NCI-H345 (cell line): Measurements from ENCODE around the gene PDE9A.

Source experiments
- DNase-seq: peaks from one replicate; lab custom pipeline; 2025; lab: John Stamatoyannopoulos, UW

PDE9A gene

DNA sequence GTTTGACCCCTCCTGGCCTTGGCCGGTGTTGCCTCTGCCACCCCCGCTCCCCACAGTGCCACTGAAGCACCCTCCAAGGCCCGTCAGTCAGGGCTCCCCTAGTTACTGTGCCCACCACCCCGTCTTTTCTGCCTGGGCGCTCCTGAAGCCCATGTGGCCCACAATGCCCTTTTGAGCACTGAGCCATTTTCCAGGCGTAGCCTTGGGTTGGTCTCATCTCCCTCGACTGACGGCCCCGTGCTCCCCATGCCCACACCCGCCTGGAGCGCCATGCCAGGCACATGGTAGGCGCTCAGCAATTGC is 118.0 kb downstream of the PDE9A start:
- DNase-seq = no peak

DNA sequence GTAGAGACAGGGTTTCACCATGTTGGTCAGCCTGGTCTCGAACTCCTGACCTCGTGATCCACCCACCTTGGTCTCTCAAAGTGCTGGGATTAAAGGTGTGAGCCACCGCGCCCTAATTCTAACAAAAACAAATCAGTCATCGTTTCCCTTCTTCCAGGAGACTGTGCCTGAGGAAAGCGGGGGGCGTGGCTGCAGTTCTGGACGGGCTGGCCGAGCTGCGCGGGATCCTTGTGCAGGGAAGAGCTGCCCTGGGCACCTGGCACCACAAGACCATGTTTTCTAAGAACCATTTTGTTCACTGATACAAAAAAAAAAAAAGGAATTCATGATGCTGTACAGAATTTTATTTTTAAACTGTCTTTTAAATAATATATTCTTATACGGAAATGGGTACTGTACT is 121.7 kb downstream of the PDE9A start:
- DNase-seq = no peak

DNA sequence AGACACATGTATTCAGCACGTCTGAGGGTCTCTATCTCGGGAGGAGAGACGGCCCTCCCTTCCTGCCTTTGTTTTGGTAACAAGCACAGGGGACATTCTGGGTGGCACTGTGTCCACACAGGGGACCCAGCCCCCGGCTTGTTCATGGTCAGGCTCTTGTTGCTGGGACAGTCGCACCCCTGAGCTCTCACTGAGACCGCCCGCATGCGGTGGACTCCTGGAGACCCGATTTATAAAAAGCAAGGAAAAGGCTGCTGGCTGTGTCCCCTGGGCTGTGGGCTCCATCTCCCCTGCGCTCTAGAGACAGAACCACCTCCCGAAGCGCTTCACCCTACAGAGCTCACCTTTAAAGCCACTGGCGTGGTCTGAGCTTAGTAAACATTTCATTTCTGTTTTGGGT is 122.5 kb downstream of the PDE9A start:
- no peak for DNase-seq

DNA sequence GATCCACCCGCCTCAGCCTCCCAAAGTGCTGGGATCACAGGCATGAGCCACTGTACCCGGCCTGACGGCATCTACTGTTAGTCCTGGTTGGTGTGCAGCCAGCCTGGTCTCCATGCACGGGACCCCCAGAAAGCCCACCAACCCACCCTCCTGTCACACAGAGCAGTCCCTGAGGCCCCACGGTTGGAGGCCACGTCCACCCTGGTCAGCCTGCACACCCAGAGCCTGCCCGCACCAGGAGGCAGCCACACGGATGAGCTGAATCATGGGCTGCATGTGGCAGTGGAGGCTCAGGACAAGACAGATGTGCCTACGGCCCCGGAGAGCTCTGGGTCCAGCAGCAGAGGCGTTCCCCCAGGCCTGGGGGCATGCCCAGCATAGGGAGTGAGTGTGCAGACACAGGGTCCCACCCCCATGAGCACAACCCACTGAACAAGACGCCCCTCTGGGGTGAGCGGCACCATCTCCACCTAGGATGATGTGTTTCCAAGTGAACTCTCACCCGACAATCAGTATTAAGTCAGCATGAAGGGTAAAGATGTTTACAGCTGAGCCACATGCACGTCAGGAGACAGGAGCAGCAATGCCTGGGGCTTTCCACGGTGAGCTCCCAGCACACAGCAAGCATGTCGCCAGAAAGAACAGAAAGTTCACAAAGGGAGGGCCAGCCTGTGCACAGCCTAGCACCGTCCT is 123.8 kb downstream of the PDE9A start:
- DNase-seq = no peak

DNA sequence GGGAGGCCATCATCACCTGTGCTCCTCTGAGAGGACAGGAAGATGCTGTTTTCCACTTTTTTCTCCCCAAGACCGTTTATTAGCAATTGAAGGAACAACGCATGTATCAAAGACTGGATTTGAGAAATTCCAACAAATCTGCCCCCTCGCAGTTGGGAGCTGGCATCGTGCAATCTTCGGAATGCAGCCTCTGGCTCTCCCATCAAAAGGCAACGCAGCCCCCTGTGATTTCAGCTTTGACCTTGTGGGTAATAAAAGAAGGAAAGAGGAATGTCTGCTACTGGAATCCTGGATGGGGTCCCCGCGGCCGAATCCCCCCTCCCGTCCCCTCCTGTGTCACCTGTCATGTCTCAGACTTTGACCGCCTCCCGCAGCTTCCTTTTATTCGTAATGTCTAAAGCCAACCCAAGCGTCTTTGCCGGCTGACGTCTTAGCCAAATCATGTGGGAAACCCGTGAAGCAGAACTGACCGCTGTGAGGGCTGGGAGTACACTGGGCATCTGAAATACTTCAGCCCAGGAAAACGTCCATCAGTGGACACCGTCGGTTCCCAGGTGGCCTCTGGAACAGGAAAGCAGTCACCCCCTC is 124.4 kb downstream of the PDE9A start:
- no peak for DNase-seq

DNA sequence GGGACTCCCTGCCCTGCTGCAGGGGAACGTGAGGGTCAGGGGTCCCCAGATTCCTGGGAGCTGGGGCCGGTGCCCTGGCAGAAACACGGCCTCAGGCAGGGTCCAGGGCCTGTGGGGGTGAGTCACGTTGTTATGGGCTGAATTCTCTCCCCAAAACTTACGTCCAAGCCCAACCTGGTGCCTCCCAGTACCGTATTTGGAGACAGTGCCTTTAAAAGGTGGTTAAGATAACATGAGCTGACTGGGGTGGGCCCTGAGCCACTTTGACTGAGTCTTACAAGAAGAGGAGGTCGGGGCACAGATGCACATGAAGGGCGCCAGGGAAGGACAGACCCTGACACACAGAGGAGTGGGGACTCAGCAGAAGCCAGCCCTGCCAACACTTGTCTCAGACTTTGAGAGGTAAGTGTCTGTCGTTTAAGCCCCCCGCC is 126.0 kb downstream of the PDE9A start:
- no peak for DNase-seq

DNA sequence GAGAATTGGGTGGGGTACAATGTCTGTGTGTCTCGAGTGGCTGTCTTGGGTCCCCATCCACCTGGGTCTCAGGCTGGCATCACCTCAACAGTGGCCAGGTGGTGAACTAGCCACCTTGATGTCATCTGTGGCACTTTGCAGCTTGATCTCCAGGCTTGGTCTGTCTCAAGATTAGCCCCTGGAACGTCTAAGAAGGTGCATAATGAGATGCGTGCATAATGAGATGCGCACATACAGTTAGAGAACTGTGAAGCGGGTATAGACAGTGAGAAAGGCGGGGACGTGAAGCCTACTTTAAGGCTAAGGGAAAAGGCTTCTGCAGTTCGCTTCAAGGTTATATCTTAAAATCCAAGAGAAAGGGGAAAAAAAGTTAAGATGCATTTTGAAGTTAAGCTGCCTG is 127.2 kb downstream of the PDE9A start:
- DNase-seq = no peak

DNA sequence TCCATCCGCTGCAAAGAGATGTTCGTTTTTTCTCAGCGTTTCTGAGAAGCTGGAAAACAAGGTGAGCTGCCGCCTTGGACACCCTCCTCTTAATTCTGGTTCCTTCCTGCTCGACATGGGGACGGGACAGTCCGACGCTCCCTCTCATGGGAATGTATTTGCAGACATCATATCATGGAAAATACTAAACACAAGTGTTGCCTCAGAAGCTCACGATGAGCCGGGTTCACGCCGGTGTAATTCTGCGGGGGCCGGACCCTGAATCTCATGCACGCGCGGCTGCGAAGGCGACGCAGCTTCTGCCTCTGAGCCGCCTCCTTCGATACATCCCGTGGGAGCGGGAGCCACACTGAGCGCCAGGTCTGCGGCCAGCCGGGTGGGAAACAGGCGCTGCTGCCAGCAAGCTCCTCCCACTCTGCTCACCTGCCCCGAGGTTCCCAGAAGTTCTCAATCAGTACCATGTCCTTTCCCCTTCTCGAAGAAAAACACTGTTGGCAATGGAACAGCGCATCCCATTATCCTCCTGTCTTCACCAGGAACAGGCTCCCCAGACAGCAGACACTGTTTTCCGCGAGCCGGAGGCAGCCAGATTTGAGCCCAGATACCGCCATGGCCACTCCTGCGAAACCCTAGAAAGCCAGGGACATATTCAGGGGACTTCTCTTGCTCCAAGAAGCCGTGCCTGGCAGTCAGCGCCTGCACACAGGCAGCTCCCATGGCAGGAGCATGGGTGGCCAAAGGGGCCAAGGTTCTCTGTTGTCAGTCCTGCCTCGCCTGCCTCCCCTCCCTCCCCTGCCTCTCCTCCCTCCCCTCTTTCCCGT is 127.9 kb downstream of the PDE9A start:
- DNase-seq = peak; percentile 58

DNA sequence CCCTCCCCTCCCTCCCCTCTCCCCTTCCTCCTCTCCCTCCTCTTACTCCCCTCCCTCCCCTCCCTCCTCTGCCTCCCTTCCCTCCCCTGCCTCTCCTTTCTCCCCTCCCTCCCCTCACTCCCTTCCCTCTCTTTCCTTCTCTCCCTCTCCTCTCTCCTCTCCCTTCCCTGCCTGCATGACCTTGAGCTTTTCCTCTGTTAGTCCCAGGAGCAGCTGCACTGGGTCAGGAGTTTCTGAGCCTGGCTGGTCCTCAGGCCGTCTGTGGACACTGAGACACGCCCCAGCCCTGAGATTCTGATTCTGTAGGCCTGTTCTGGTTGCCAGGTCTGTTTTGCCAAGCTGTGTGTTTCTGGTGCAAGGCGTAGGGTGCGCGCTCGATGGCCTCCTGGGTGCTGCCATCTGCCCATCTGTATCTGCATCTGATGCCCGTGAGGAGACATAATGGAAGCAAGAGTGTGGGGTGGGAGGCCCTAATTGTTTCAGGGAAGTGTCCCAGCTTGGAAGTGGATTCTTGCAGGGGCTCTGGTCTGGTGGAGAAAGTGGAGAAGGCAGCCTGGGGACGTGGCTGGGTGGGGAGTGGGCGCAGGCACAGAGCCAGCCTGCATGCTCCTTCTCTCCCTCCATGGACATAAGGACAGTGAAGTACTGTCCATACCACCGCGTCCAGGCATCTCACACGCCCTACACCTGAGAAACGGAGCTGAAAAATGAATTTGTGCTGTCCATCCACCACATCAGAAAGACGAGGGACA is 128.7 kb downstream of the PDE9A start:
- no peak for DNase-seq

DNA sequence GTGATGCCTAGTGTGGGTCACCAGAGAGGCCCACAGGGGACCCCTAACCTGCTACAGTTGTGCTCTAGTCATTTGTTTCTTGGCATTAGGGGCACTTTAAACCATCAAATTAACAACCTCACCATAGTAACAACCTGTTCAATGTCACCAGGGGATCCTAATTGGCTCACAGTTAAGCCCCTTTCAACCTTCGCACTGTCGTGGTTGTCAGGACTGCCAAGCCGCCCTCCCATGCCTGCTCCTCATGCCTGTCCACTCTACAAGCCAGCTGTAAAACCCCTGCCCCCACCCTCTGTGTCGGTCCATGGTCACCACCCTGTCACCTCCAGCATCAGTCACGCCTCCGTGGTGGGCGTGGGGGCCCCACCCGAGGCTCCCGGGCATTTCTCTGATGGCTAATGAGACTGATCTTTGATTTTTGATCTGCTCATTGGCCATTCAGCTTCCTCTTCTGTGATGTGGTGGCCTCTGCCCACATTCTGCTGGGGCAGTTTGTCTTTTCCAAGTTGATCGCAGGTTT is 129.4 kb downstream of the PDE9A start:
- DNase-seq = no peak

DNA sequence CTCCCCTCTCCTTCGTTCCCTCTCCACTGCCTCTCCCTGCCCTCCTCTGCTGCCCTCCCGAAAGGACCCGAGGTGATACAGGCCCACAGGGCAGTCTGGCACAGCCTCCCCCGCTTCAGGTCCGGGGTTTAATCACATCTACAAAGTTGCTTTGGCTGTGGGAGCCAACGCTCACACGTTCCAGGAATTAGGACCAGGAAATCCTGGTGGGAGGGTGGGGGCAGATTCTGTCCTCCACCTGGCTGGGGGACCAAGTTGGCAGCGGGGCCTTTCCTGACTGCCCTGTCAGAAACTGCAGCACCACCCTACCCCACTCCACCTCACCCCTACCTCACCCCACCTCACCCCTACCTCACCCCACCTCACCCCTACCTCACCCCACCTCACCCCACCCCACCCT is 130.9 kb downstream of the PDE9A start:
- DNase-seq = no peak

DNA sequence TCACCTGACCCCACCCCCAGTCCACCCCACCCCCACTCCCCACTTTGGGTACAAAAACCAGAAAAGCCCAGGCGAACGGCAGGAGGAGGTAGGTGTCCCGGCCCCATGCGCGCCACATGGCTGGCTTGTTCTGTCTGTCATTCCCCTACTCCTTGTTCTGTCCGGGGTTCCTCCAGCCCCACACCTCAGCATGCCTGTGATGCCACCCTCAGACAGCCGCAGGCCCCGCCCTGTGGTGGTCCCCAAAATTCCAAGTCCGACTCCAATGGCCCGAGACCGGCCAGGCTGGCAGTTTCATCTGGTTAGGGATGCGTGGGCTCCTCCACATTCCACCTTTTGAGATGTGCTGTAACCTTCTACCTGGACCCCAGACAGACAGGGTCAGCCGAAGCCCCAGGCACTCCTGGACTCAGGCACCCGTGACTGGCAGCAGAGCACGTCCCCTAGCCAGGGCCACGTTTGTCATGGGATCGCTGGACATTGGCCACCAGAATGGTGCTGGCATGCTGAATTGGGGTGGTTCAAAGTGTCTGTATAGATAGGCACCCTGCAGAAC is 131.6 kb downstream of the PDE9A start:
- DNase-seq = no peak

DNA sequence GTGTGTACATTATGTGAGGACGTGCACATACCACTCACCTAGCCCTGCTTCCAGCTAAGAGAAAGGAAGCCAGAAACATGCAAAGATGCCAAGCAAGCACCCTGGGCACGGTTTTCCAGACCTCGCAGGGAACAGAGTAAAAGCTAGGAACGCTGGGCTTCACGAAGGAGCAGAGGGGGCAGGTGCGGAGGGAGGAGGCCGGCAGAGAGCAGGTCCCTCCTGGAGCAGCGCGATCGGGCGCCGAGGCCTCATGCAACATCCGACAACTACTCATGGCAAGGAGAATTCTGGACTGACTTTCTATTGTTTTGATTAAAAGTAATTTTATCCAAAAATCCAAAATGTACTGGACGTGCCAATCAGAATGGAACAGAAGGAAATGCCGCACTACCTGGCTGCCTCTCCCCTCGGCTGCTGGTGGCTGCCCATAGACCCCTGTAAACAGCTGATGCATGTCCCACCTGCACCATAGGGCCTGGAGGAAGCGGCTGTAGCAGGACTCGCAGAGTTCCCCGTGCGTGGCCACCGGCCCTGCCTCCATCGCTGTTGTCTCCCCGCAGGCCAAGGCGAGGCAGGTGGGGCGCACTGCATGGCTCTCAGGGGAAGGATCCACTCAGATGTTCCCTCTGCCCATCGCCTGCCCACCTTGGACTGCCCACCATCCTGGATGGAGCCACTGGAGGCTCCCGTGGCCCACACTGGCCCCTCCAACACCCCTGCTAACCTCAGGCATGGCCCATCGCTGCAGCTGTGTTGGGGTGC is 132.4 kb downstream of the PDE9A start:
- DNase-seq = no peak

DNA sequence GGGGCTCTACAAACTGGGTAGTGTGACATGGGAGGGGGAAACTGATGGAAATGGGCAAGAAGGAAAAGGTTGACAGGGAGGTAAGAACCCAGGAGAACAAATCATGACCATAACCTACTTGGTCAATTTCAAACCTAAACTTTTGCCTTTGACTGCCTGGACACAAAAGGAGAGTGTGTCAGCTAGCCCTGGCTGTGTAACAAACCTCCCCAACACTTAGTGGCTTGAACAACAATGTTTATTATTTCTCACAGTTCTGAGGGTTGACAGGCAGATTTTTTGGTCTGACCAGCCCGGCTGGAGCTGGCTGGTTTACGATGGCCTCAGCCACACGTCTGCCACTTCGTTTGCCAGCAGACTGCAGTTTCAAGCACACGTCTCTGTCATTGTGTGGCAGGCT is 133.5 kb downstream of the PDE9A start:
- DNase-seq = no peak

DNA sequence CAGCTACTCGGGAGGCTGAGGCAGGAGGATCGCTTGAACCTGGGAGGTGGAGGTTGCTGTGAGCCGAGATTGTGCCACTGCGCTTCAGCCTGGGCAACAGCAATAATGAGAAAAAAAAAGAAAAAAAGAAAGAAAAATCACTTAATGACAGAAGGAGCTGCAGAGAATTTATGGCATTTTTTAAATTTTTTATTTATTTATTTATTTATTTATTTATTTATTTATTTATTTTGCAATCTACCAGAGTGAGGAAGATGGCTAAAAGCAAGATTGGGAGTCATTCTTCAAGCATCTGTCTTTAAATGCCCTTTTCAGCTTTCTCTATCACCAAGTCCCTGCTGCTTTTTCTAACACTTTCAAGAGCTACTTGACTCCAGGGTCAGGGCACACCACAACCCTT is 134.2 kb downstream of the PDE9A start:
- no peak for DNase-seq

DNA sequence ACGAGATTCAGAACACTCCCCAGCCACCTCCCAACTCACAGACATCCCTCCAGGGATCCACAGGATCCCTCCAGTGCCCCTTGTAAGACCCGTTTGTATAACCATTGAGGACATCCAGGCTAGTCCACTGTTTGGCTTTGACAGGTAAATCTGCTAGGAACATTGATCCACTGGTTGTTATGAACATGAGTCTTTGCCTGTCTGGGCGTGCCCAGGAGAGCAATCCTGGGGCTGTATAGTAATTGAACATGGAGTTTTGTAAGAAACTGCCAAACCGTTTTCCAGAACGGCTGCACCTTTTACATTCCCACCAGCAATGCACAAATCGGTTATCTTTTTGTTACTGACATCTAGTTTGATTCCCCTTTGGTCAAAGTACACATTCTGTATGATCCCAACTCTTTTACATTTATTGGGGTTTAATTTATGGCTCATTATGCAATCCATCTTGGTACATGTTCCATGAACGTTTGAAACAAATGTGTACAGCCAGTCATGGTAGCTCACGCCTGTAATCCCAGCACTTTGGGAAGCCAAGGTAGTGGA is 137.2 kb downstream of the PDE9A start:
- no peak for DNase-seq

DNA sequence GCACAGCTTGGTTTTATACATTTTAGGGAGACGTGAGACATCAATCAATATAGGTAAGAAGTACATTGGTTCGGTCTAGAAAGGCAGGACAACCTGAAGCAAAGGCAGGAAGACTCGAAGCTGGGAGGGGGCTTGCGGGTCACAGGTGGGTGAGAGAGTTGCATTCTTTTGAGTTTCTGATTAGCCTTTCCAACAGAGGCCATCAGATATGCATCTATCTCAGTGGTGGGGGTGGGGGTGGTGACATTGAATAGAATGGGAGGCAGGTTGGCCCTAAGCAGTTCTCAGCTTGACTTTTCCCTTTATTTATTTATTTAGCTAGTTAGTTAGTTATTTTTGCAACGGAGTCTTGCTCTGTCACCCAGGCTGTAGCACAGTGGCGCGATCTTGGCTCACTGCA is 140.4 kb downstream of the PDE9A start:
- DNase-seq = no peak

DNA sequence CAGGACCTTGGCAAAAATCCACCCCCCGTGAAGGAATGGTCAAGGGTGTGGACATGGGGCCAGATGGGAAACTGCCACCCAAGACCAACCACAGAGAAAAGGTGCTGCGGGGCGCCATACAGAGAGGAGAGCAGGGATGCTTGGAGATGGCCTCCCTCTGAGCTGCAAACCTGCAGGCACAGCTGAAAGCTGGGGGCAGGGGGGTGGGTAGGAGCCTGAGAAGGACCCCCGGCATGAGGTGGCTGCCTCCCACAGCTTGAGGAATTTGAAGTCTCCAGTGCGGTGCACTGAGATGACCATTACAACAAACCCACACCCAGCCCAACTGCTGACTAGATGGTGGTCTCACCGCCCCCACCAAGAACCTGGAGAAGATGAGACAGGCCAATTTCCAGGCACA is 141.1 kb downstream of the PDE9A start:
- no peak for DNase-seq

DNA sequence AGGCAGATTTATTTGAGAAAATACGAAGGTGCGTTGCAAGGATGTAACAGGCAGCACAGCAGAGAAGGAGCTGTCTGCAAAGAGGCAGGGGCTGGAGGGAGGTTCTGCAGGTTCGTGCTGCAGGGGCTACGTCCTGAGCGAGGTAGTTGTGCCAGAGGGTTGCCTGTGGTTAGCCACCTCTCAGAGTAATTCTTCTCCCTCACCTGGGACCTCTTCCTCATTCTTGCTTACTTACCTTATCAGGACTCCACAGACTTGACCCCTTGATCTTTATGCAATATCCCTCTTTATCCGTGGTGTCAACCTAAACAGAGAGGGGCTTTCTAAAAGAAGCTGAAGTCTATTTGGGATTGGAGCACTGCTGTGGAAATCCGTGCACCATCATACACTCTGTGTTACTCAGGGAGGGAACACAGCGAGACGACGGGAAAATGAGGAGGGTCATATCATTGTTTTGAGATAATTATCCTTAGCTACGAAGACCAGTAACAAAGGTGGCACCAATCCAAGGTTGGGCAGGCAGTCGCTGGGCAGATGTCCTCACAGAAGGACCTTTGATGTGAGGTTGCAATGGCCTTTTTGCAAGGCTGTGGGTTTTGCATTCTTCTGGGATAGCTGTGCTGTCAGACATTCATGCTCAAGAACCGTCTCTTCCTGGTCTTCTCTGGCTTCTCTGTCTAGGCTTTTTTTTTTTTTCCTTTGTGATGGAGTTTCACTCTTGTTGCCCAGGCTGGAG is 143.1 kb downstream of the PDE9A start:
- DNase-seq = no peak

DNA sequence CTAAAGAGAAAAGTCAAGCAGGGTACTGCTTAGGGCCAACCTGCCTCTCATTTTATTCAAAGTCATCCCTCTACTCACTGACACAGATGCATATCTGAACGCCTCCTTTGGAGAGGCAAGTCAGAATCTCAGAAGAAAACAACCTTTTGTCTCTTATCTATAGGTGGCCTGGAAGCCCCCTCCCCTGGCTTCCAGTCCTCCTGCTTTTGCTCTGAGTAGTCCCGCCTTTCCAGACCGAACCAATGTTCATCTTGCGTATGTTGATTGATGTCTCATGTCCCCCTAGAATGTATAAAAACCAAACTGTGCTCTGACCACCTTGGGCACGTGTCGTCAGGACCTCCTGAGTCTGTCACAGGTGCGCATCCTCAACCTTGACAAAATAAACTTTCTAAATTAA is 144.1 kb downstream of the PDE9A start:
- DNase-seq = no peak
